OCI-LY7 (cell line): Measurements from ENCODE around the gene FNDC3B. TPM values are rescaled to one million over a fixed set of nuclear protein-coding genes. Genes with fewer than 3 reads are reported as not detected.

ENCODE experiments used
- BruUV-seq: library from RNA; stranded (reverse); fragments of 400-500 nt; replicated peaks from 2 replicates; lab custom pipeline; 2021; lab: Mats Ljungman, UMichigan
- CTCF ChIA-PET: fragments of 300-600 bp; sonication (Branson Sonifier 250); formaldehyde crosslinking; loops from one replicate; lab custom pipeline; 2022; ENCODE audit warnings: antibody characterized with exemption; ENCODE audit not compliant: unreplicated experiment; lab: Charles Lee
- POLR2A ChIA-PET: fragments of 300-600 bp; sonication (Branson Sonifier 250); formaldehyde crosslinking; loops from one replicate; lab custom pipeline; 2022; ENCODE audit warnings: antibody characterized with exemption; lab: Charles Lee
- DNase-seq: peaks from one replicate; pipeline ENCODE4 v3.0.0-alpha.2; 2015; ENCODE audit warnings: low spot score
- H2AFZ ChIP-seq: fragments of 200-600 bp; sonication (generic), shearing (Covaris generic); 2 replicates; pipeline ENCODE4 v1.6.1; 2014; ENCODE audit warnings: mild to moderate bottlenecking, antibody characterized with exemption, low read length, moderate library complexity
- H3K27ac ChIP-seq: fragments of 200-600 bp; sonication (generic); 2 replicates; pipeline ENCODE4 v1.5.1; 2014; ENCODE audit warnings: mixed run types, low read depth, mild to moderate bottlenecking, moderate library complexity, low read length, inconsistent platforms; ENCODE audit not compliant: poor library complexity, severe bottlenecking
- H3K36me3 ChIP-seq: fragments of 200-600 bp; sonication (generic); 2 replicates; pipeline ENCODE4 v1.6.1; 2014; ENCODE audit warnings: mild to moderate bottlenecking, antibody characterized with exemption, low read length, moderate library complexity, mixed read lengths; ENCODE audit not compliant: insufficient read depth
- H3K4me1 ChIP-seq: fragments of 200-600 bp; sonication (generic); 2 replicates; pipeline ENCODE4 v1.5.1; 2014; ENCODE audit warnings: mild to moderate bottlenecking, low read length; ENCODE audit not compliant: insufficient read depth, poor library complexity, severe bottlenecking
- H3K4me2 ChIP-seq: fragments of 200-600 bp; sonication (generic); 2 replicates; pipeline ENCODE4 v1.6.1; 2014; ENCODE audit warnings: mild to moderate bottlenecking, low read length
- H3K4me3 ChIP-seq: fragments of 200-600 bp; sonication (generic); 2 replicates; pipeline ENCODE4 v1.5.1; 2014; ENCODE audit warnings: mild to moderate bottlenecking, low read depth, low read length; ENCODE audit not compliant: poor library complexity, severe bottlenecking
- H3K79me2 ChIP-seq: fragments of 200-600 bp; sonication (generic); 2 replicates; pipeline ENCODE4 v1.6.1; 2016; ENCODE audit warnings: low read depth, mild to moderate bottlenecking, low read length, moderate library complexity, mixed read lengths; ENCODE audit not compliant: insufficient read depth
- H3K9me2 ChIP-seq: fragments of 200-600 bp; sonication (generic); 2 replicates; pipeline ENCODE4 v1.6.1; 2016; ENCODE audit warnings: mild to moderate bottlenecking, low read length, mixed read lengths; ENCODE audit not compliant: insufficient read depth
- H3K9me3 ChIP-seq: fragments of 200-600 bp; sonication (generic); 2 replicates; pipeline ENCODE4 v1.6.1; 2014; ENCODE audit warnings: mild to moderate bottlenecking, mixed run types, low read length, mixed read lengths
- H4K20me1 ChIP-seq: fragments of 200-600 bp; sonication (generic); 2 replicates; pipeline ENCODE4 v1.6.1; 2014; ENCODE audit warnings: mild to moderate bottlenecking, antibody characterized with exemption, low read length, moderate library complexity, mixed read lengths; ENCODE audit not compliant: insufficient read depth
- CTCF ChIP-seq: fragments of 200-600 bp; sonication (generic); conservative IDR thresholded peaks from 2 replicates; pipeline ENCODE4 v1.5.1; 2014; ENCODE audit warnings: mild to moderate bottlenecking, antibody characterized with exemption, low read length, moderate library complexity, mixed read lengths
- EZH2phosphoT487 ChIP-seq: fragments of 200-600 bp; sonication (generic); IDR thresholded peaks from 2 replicates; pipeline ENCODE4 v1.6.1; 2018; ENCODE audit warnings: low read depth, borderline replicate concordance, mild to moderate bottlenecking, mixed run types, antibody characterized with exemption, low read length, moderate library complexity, mixed read lengths
- intact Hi-C: fragments of 100-400 bp; cut with micrococcal nuclease; formaldehyde crosslinking; loops from one replicate; pipeline ENCODE4 v1.10.0; 2022; ENCODE audit not compliant: unreplicated experiment
- total RNA-seq, 2 experiments: library from RNA; depleted of rRNA in 1 of 2; stranded (reverse); fragments of >200 nt in 1 of 2; shearing (Covaris generic) in 1 of 2; gene quantifications; 2 replicates each; pipeline ENCODE4 v1.2.3, GENCODE V29; 2014 to 2022

FNDC3B gene
- total RNA-seq, 2 experiments from 2014 or later, result 23.3 to 28.5 TPM

- Histone ChIP-seq H3K4me3 (no peak overlapping the region), H3K4me1 (peaks cover 26% of the 10 kb centered on the region), H2AFZ (no peak overlapping the region), H3K27ac (no peak overlapping the region), H4K20me1 (no peaks in the 10 kb centered on the region), H3K4me2 (no peak overlapping the region), H3K9me2 (no peaks in the 10 kb centered on the region), H3K36me3 (no peaks in the 10 kb centered on the region), H3K79me2 (no peaks in the 10 kb centered on the region), H3K9me3 (no peaks in the 10 kb centered on the region)
- BruUV-seq, result no TSS peak
- TF ChIP-seq EZH2phosphoT487, result no peak
- intact Hi-C loops, result no loop called here
- CTCF ChIA-PET, result no interaction called here
- POLR2A ChIA-PET, result interaction anchor here (0.8 to 3.5 kb wide), 5 partner anchors 8 to 96 kb away, joined by 3 to 11 read pairs (median 3); no protein-coding TSS in a partner anchor
- DNase-seq, result no peak
Measured at GRCh38 chr3:172150913-172151650, 111.7 kb downstream of the FNDC3B start.

GRCh38 chr3:172151651-172152649 is 112.6 kb downstream of the FNDC3B start:
- no peak for TF ChIP-seq EZH2phosphoT487
- Histone ChIP-seq H3K36me3 (no peaks in the 10 kb centered on the region), H3K79me2 (no peaks in the 10 kb centered on the region), H3K4me3 (no peak overlapping the region), H2AFZ (no peak overlapping the region), H3K9me2 (no peaks in the 10 kb centered on the region), H3K4me2 (no peak overlapping the region), H4K20me1 (no peaks in the 10 kb centered on the region), H3K9me3 (no peaks in the 10 kb centered on the region), H3K27ac (no peak overlapping the region), H3K4me1 (peaks cover 26% of the 10 kb centered on the region)
- ChIA-PET CTCF (no interaction called here), POLR2A (interaction anchor here (0.8 to 3.5 kb wide), 5 partner anchors 9 to 97 kb away, joined by 3 to 11 read pairs (median 3); no protein-coding TSS in a partner anchor)
- intact Hi-C loops, result no loop called here
- no TSS peak for BruUV-seq
- DNase-seq, result no peak

DNA sequence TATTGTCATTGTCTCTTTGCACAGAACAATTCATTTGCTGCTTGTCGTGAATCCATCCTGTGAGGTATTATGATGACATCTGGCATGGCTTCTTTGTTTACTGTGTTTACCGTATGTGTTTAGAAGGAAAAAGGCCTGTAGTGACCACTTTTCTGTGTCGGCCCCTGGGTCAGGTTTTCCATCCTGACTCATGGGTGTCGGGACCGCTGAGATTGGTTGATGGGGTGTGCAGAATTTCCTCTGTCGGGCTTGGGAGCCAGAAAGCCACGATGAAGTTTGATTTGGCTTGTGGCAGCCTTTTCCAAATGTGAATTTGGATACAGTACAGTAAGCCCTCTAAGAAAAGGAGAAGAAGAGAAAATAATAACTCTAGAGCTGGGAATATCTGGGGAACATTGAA is 113.5 kb downstream of the FNDC3B start:
- intact Hi-C loops, result no loop called here
- Histone ChIP-seq H3K9me2 (no peaks in the 10 kb centered on the region), H3K4me2 (no peak overlapping the region), H3K4me1 (peaks cover 26% of the 10 kb centered on the region), H2AFZ (no peak overlapping the region), H3K36me3 (no peaks in the 10 kb centered on the region), H3K4me3 (no peak overlapping the region), H3K9me3 (no peaks in the 10 kb centered on the region), H4K20me1 (no peaks in the 10 kb centered on the region), H3K79me2 (no peaks in the 10 kb centered on the region), H3K27ac (no peak overlapping the region)
- POLR2A ChIA-PET, result interaction anchor here (2.2 kb wide), 1 partner anchor 50 kb away, joined by 8 read pairs; no protein-coding TSS in a partner anchor
- no TSS peak for BruUV-seq
- CTCF ChIA-PET, result no interaction called here
- no peak for DNase-seq
- TF ChIP-seq CTCF, result no peak
- TF ChIP-seq EZH2phosphoT487, result no peak
